HG03354 (cell line): ENCODE results near the gene NFKB2.

Experiments used
- ATAC-seq: cut with Tn5 transposase; IDR thresholded peaks from one replicate; pipeline ENCODE4 v1.9.1; 2021; ENCODE audit warnings: mild to moderate bottlenecking; ENCODE audit not compliant: unreplicated experiment, poor library complexity, severe bottlenecking

The NFKB2 gene

DNA sequence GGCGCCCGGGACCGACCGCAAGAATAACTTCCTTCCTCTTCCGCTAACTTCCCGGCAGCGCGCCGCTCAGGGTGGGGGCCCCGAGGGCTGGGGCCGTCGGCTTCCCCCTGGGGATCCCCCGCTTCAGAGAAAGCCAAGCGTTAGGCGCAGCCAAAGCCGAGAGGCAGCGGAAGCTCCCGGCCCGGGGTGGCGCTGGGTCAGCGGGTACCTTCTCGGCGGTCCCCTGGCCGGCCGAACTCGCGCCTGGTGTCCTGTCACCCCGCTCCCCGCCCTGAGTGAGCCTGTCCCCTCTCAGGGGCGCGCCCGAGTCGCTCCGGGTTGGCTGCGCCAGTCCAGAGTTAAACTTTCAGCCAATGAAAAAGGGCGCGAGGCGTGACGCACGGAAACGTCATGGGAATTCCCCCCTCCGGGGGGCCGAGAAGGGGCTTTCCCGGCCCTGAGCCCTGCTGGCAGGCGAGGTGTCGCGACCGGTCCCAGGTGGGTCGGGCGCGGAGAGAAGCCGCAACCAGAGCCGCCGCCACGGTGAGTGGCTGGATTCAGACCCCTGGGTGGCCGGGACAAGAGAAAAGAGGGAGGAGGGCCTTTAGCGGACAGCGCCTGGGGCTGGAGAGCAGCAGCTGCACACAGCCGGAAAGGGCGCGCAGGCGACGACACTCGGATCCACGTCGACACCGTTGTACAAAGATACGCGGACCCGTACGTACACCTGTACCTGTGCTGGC, 1.3 kb upstream of the NFKB2 start:
- peak; percentile 83 for ATAC-seq

DNA sequence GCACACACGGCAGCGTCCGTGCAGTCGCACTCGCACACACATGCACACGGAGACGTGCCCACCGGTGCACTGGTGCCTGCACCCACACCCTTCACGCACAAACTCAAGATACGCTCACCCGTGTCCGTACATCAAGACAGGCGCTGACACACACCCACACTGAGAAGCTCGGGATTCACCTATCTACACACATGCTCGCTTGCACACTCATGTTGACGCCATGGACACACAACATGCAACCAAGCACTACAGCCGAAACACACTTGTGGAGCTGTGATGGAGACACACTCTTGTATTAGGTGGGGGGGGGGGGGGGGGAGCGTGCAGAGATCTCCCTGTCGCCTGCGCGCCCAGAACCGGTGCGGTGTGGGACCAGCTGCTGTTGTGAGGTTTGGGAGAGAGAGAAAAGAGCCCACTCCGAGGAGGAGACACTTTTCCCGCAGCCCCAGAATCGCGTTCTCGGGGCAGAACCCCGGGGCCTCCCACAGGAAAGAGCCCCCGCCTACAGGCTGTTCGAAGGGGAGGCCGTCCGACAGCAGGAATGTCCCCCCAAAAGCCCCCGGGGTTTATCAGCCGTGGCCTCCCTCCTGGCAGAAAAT, 605 bp upstream of the NFKB2 start:
- peak; percentile 3 for ATAC-seq

- no peak for ATAC-seq
Observed at GRCh38 chr10:102396317-102396650, 779 bp downstream of the NFKB2 start.

- ATAC-seq, result no peak
Observed at GRCh38 chr10:102396730-102397151, 1.2 kb downstream of the NFKB2 start.

DNA sequence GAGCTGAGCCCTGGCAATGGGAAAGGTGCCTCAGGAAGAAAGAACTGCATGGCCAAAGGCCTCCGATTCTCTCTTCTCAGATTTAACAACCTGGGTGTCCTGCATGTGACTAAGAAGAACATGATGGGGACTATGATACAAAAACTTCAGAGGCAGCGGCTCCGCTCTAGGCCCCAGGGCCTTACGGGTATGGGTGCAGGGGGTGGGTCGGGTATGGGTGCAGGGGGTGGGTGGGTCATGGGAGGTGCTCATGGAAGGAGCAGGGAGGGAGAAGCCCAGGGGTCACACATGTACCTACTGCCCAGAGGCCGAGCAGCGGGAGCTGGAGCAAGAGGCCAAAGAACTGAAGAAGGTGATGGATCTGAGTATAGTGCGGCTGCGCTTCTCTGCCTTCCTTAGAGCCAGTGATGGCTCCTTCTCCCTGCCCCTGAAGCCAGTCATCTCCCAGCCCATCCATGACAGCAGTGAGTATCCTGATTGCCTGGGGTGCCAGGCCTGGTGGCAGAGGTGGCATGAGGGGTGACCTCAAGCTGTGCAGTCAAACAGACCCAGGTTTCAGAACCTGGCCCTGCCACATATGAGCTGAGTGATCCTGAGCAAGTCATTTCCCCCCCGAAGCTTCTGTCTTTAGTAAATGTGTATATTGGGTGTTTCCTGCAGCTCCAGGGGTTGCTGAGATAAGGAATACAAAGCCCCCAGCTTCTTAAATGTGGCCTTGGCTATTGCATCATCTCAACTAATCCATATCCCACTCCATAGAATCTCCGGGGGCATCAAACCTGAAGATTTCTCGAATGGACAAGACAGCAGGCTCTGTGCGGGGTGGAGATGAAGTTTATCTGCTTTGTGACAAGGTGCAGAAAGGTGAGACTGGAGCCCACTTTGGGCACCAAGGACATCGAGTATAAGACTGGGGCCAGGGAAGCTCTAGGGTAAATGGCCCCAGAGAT, 2.0 kb downstream of the NFKB2 start:
- no peak for ATAC-seq

DNA sequence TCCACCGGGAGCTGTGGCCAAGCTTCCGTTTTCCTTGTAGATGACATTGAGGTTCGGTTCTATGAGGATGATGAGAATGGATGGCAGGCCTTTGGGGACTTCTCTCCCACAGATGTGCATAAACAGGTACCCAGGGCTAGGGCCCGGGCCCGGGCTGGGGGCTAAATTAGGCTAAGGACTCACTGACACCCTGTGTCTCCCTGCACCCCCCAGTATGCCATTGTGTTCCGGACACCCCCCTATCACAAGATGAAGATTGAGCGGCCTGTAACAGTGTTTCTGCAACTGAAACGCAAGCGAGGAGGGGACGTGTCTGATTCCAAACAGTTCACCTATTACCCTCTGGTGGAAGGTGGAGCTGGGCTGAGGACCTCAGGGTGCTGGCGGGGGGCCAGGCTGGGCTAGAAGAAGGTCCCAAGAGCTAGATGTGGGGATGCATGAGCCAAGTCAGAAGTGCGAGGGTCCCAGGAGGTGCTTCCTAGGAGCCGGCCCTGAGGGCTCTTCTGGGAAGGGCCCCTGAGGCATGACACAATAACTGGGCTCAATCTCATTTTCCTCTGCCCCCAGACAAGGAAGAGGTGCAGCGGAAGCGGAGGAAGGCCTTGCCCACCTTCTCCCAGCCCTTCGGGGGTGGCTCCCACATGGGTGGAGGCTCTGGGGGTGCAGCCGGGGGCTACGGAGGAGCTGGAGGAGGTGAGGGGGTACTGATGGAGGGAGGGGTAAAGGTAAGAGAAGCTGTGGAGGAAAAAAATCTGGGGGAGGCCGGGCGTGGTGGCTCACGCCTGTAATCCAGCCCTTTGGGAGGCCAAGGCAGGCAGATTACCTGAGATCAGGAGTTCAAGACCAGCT, 2.9 kb downstream of the NFKB2 start:
- ATAC-seq, result no peak

DNA sequence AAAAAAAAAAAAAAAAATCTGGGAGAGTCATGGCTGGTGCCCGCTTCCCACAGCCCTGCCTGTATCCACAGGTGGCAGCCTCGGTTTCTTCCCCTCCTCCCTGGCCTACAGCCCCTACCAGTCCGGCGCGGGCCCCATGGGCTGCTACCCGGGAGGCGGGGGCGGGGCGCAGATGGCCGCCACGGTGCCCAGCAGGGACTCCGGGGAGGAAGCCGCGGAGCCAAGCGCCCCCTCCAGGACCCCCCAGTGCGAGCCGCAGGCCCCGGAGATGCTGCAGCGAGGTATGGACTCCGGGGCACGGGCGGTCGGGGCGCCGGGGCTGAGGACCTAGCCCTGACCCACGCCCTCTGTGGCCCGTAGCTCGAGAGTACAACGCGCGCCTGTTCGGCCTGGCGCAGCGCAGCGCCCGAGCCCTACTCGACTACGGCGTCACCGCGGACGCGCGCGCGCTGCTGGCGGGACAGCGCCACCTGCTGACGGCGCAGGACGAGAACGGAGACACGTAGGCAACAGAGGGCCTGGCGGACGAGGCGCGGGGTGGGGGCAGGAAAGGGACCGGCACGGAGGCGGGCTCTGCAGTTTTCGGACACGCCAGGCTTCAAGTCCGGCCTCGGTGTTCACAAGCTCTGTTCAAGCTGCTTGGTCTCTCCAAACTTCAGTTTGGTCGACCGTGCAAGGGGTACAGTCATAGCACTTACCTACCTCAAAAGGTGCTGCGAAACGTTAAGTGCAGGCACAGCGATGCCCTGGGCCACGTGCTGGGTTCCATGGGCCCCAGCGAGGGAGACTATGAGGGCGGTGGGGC, 3.9 kb downstream of the NFKB2 start:
- ATAC-seq, result peak; percentile 47

GRCh38 chr10:102400076-102400475, 4.6 kb downstream of the NFKB2 start:
- no peak for ATAC-seq

DNA sequence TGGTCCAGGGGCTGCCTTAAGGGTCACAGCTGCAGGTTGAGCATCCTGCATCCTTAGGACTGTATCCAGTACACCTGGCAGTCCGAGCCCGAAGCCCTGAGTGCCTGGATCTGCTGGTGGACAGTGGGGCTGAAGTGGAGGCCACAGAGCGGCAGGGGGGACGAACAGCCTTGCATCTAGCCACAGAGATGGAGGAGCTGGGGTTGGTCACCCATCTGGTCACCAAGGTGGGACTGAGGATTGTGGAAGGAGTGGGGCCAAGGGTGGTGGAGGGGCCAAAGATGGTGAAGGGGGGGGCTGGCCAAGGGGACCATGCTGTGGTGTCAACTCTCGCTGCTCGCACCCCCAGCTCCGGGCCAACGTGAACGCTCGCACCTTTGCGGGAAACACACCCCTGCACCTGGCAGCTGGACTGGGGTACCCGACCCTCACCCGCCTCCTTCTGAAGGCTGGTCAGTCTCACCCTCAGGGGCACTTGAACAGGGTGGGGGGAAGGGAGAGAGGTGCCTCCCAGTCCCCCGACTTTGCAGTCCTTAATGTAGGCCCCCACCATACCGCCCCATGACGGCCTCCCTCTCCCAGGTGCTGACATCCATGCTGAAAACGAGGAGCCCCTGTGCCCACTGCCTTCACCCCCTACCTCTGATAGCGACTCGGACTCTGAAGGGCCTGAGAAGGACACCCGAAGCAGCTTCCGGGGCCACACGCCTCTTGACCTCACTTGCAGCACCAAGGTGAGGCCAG, 5.3 kb downstream of the NFKB2 start:
- ATAC-seq, result no peak

DNA sequence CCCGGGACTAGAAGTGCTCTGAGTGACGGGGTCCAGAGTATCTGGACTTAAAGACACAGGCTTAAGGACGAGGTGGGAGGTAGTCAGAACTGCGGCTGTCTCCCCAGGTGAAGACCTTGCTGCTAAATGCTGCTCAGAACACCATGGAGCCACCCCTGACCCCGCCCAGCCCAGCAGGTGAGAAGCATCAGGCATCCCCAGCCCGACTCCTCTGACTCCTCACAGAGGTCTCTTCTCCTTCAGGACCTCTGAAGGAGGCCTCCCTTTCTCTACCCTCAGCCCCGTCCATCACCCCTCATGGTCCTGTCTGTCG, 5.8 kb downstream of the NFKB2 start:
- ATAC-seq, result no peak

DNA sequence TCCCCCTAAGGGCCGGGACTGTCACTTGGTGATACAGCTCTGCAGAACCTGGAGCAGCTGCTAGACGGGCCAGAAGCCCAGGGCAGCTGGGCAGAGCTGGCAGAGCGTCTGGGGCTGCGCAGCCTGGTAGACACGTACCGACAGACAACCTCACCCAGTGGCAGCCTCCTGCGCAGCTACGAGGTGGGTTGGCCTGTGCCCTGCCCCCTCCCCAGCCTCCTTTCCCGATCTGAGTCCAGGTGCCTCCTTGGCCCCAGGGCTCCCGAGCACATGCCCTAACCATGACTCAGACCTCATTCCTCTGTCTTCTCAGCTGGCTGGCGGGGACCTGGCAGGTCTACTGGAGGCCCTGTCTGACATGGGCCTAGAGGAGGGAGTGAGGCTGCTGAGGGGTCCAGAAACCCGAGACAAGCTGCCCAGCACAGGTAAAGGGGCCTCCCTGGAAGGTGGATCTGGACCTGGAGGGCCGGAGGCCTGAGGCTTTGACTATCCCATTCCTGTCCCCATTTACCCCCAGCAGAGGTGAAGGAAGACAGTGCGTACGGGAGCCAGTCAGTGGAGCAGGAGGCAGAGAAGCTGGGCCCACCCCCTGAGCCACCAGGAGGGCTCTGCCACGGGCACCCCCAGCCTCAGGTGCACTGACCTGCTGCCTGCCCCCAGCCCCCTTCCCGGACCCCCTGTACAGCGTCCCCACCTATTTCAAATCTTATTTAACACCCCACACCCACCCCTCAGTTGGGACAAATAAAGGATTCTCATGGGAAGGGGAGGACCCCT, 6.4 kb downstream of the NFKB2 start:
- no peak for ATAC-seq

DNA sequence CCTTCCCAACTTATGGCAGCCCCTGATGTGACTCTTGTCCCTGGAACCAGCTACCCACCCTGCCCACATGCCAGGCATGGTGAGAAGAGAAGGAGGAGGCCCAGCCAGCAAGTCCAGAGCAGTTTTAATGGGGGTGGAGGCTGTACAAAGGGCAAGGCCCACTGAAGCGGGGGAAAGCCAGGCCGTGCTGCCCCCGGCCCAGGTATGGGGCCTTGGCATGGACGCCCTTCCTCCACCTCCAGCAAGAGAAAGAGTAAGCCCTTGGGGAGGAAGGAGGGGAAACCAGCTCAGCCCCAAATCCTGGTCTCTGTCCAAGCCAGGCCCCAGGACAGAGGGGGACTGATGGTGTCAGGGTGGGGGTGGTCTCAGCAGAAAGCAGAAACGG, 7.0 kb downstream of the NFKB2 start:
- ATAC-seq, result no peak

DNA sequence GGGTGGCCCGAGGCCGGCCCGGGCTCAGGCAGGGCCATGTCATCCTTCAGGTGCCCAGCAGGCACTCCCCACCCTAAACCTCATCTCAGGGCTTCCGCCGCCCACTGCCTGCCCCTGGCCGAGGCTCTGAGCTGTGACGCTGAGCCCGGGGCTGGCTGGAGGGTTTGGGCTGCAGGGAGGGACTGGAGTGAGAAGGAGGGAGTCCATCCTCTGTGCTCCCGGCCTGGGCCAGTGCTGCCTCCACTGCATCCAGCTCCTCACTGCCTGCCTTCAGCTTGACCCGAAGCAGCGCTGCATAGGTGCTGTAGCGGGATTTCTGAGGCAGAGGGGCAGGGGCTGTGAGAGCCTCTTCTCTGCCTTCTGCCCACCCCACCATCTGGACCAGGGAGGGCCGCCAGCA, 7.6 kb downstream of the NFKB2 start:
- ATAC-seq, result no peak

DNA sequence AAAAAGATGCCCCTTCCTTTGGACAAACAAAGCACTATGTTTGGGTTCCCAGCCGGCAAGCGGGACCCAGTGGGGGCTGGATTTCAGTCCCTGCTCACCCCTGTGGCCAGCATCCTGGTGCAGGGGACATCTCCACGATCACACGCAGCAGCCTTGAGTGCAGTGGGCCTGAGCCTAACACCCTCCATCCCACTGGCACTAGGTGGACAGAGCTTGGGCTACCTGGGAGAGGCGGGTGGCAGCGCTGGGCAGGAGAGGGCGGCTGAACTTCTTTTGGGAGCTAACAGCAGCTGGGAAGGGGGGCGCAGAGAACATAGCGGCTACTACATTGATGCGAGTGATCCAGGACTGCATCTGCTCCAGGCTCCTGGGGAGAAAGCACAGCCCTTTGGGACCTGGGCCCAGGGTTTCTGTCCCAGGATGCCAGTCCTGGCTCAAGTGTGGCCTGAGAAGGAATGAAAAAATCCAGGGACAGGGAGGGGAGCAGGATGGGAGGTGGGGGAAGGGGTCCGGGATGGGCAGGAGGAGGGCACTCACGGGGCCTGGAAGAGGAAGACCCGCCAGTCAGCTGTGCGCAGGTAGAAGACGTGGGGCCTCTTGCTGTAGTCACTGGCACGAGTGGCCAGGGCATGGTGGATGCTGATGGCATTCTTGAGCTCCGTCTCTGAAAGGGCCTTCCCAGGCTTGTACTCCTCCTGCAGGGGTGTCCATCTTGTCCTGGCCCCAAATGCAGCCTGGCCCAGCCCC, 9.0 kb downstream of the NFKB2 start:
- ATAC-seq, result no peak

DNA sequence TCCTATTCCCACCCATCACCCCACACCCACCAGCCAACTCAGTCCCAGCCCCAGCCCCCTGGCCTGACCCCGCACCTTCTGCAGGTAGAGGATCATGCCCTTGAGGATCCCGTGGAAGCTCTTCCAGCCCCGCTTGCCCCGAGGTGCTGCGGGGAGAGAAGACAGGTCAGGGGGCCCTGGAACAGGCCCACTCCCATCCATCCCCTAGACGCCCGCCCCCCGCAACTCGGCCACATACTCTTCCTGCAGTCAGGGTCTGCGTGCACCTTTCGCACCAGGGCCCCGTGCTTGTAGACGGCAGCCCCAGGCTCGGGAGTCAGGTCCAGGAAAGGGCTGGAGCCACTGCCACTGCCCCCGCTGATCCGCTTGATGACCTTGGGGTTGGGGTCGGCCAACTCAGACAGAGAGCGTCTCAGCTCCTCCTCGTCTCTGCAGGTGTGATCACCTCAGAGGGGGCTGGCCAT, 9.6 kb downstream of the NFKB2 start:
- ATAC-seq, result no peak

GRCh38 chr10:102405632-102406031, 10.1 kb downstream of the NFKB2 start:
- no peak for ATAC-seq

DNA sequence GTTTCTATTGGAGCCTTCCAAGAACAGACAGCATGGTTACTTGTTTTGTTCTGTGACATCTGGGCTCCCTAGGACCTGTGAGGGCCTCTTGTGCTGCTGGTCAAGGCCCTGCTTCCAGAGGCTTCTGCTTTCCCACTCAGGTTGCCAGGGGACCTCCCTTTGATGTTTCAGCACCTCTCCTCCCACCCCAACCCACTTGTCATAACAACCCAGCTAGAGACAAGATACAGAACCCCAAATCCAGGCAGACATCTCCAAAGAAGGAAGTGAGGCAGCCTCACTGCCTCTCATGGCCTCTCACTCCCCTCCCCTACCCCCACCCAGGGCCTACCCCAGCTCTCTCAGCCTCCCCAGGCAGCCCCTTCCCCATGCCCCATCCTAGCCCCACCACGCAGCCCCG, 11.3 kb downstream of the NFKB2 start:
- no peak for ATAC-seq
